ENCODE data around the gene CHRM4.
A peak's percentile ranks its signal among the peaks of the same experiment; 100 is the strongest.

CHRM4 gene

DNA sequence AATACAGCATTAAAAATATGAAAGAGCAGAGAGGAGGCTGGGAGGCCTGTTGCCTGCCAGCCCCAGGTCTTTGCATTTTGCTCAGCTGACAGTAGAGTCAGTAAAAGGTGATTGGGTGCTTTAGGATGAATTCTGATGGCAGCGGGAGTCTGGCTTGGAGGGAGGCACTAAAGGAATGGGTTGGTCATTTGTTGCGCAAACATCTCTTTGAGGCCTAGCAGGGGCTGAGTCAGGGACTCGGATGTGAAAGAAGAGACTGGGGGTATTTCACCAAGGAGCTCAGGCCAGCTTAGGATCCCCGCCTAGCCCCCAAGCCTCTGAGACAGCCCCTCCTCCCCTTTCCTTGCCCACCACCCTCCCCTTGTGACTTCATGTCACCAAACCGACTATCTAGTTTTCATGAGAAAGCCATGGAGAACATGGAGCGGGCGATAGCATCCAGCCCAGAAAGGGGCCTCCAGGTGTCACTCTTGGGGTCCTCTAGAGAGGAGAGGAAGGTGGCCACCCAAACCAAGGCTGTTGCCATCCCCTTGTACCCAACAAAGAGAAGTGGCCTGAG lies 34.6 kb downstream of the CHRM4 start:
- TF ChIP-seq, protein P1, sequence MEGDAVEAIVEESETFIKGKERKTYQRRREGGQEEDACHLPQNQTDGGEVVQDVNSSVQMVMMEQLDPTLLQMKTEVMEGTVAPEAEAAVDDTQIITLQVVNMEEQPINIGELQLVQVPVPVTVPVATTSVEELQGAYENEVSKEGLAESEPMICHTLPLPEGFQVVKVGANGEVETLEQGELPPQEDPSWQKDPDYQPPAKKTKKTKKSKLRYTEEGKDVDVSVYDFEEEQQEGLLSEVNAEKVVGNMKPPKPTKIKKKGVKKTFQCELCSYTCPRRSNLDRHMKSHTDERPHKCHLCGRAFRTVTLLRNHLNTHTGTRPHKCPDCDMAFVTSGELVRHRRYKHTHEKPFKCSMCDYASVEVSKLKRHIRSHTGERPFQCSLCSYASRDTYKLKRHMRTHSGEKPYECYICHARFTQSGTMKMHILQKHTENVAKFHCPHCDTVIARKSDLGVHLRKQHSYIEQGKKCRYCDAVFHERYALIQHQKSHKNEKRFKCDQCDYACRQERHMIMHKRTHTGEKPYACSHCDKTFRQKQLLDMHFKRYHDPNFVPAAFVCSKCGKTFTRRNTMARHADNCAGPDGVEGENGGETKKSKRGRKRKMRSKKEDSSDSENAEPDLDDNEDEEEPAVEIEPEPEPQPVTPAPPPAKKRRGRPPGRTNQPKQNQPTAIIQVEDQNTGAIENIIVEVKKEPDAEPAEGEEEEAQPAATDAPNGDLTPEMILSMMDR (IDR thresholded peaks at IDR 0.05; ENCODE audit: insufficient read depth, low read depth, low read length, missing control alignments) = no peak
- H3K4me3 ChIP-seq (ENCODE audit: low read depth, low read length) = no peak overlapping the region
- no peak for DNase-seq (ENCODE audit: low read depth)

DNA sequence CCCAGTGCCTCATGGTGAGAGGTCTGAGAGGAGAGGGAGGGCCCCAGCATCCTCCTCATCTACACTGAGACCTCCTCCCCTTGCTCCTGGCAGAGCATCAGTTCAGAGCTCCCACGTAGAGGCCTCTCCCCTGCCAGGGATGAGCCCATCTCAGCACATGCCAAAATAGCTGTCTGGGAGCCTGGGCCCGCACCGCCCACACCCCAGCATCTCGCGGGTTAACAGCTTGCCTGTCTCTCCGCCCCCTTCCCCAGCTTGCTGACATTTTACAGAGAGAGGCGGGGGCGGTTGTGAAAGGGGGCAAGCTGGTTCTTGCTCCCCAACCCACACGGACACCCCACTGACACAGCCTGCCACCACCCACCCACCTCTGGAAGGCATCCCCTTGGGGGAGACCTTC lies 37.9 kb downstream of the CHRM4 start:
- TF ChIP-seq, protein P1 (IDR thresholded peaks at IDR 0.05; ENCODE audit: insufficient read depth, low read depth, low read length, missing control alignments) = no peak
- no peak for DNase-seq (ENCODE audit: low read depth)
- no peak overlapping the region for H3K4me3 ChIP-seq (ENCODE audit: low read depth, low read length)

DNA sequence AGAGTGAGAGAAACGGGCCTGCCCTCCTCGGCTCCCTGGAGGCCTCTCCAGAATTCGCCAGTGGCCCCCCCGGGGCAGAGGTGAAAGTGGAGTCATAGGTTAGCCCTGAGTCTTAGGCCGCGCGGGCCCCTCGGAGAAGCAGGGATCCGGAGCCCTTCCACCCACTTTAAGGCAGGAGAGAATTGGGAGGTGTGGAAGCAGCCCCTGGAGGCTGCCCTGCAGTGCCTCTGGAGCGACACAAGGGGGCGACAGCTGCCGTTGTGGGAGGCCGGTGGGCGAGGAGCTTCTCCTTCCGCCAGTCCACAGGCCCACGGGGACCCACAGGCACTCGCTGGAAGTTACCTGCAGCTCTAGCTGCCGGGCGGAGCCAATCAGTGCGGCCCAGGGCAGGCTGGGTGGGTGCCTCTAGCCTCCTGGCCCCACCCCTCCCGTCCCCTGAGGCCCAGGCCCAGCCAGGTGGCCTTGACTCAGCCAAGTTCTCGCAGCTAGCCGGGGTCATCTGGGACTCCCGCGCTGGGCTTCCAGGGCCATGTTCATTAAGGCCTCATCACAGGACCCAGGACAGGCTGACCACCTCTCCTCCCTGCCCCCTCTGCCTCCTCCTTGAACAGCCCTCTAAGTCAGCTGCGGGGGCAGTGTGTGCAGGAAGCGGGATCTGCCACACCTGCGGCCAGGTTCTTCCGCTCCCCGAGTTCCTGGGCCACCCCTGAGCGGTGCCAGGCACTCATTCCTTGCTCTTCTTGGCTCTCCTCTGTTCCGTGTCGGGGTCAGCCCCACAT lies 39.3 kb downstream of the CHRM4 start:
- TF ChIP-seq, protein P1 (IDR thresholded peaks at IDR 0.05; ENCODE audit: insufficient read depth, low read depth, low read length, missing control alignments) = peak; percentile 79
- H3K4me3 ChIP-seq (ENCODE audit: low read depth, low read length) = no peak overlapping the region

DNA sequence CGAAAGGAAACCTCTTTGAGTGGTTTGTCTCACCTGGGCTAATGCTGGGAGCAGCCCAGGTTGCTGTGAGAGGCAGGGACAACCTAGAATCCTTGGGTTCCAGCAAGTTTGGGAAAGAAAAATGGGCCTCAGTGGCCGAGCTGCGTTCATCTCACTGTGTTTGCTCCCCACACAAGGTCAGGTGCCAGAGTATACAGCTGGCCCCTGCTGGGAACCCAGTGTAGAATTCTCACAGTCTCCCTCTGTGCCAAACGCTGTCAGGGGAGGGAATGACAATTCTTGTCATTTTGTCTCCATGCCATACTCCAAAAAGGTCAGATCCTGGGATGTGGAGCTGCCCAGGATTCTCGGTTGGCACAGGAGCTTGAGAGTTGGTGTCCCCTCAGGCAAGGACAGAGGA lies 40.0 kb downstream of the CHRM4 start:
- no peak for DNase-seq (ENCODE audit: low read depth)
- no peak overlapping the region for H3K4me3 ChIP-seq (ENCODE audit: low read depth, low read length)
- TF ChIP-seq, protein P1 (IDR thresholded peaks at IDR 0.05; ENCODE audit: insufficient read depth, low read depth, low read length, missing control alignments) = no peak

More for the DNA sequence above, 39.3 kb downstream of the CHRM4 start:
- DNase-seq (ENCODE audit: low read depth) = peak; percentile 52

DNA sequence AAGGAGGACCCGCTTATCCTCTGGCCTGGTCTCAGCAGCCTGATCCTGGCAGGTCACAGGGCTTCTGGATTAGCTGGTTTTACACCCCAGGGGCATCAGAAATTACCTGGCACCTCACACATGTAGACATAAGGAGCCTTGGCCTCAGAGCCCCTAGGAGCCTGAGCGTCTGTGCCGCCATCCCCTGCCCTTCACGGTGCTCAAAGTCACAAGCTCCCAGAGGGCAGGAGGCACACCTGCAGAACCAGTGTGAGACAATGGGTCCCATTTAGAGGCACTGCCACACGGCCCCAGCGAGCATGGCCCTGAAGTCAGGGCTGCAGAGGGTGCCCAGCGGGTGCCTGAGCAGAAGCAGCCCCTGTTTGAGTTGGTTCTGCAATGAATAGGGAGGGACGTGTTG lies 40.4 kb downstream of the CHRM4 start:
- no peak overlapping the region for H3K4me3 ChIP-seq (ENCODE audit: low read depth, low read length)
- DNase-seq (ENCODE audit: low read depth) = no peak
- TF ChIP-seq, protein P1 (IDR thresholded peaks at IDR 0.05; ENCODE audit: insufficient read depth, low read depth, low read length, missing control alignments) = no peak

DNA sequence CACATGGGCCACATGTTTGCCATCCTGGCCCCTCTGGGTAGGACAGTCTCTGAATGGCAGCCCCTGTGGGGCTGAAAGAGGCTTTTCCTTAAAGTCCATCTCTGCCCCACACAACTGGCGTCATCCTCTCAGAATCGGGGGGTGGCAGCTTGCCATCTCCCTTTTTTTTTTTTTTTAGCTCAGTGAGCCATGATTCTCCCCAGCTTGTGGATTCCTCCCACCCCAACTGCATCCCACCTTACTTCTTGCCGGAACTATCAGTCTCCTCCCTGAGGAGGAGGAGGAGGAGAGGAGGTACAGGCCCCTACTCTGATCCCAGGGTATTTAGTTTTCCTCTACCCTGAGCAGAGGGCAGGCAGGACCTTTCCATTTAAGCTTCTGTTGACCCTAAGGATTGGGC lies 40.9 kb downstream of the CHRM4 start:
- DNase-seq (ENCODE audit: low read depth) = no peak
- TF ChIP-seq, protein P1 (IDR thresholded peaks at IDR 0.05; ENCODE audit: insufficient read depth, low read depth, low read length, missing control alignments) = no peak
- H3K4me3 ChIP-seq (ENCODE audit: low read depth, low read length) = no peak overlapping the region
